Dermis microvascular lymphatic vessel endothelial cell (primary cell): ENCODE measurements around the gene SLC35E2B. TPM values are rescaled to one million over a fixed set of nuclear protein-coding genes. Genes with fewer than 3 reads are reported as not detected.
"Not testable (repeated sequence)": the region's sequence is repeated elsewhere in the genome, so short reads cannot be mapped to it uniquely, and the experiment has no call there.

Experiments used
- DNase-seq, 2 donors: peaks; one replicate each; pipeline versions ENCODE4 v3.0.0 to v3.0.0-alpha.2; 2010; ENCODE audit warnings: low read depth in 2 of 2
- total RNA-seq: library from RNA; depleted of rRNA; stranded (reverse); fragments of >200 nt; gene quantifications from 2 replicates; pipeline ENCODE4 v1.2.1, GENCODE V29; 2014

The SLC35E2B gene
- total RNA-seq, 1 donor from 2014 or later: 15.7 TPM

- no peak for DNase-seq
Observed at GRCh38 chr1:1703796-1704195, 11.2 kb upstream of the SLC35E2B start.

GRCh38 chr1:1702506-1702905 lies 9.9 kb upstream of the SLC35E2B start:
- DNase-seq: not testable (repeated sequence)

- DNase-seq: not testable (repeated sequence)
Observed at GRCh38 chr1:1700557-1700956, 8.0 kb upstream of the SLC35E2B start.

- DNase-seq: not testable (repeated sequence)
Observed at GRCh38 chr1:1700067-1700466, 7.5 kb upstream of the SLC35E2B start.

- not testable (repeated sequence) for DNase-seq
Observed at GRCh38 chr1:1699061-1699460, 6.5 kb upstream of the SLC35E2B start.

GRCh38 chr1:1697358-1698183 lies 5.0 kb upstream of the SLC35E2B start:
- DNase-seq: not testable (repeated sequence)

- DNase-seq: not testable (repeated sequence)
Observed at GRCh38 chr1:1696431-1697357, 4.1 kb upstream of the SLC35E2B start.

GRCh38 chr1:1692324-1692713 lies 276 bp downstream of the SLC35E2B start:
- peak; percentile 25 to 73 for DNase-seq

GRCh38 chr1:1691443-1691842 lies 1.2 kb downstream of the SLC35E2B start:
- DNase-seq: not testable (repeated sequence)

- DNase-seq: not testable (repeated sequence)
Observed at GRCh38 chr1:1689526-1689925, 3.1 kb downstream of the SLC35E2B start.

- DNase-seq: no peak
Observed at GRCh38 chr1:1687846-1688245, 4.7 kb downstream of the SLC35E2B start.

- DNase-seq: no peak
Observed at GRCh38 chr1:1684031-1684681, 8.4 kb downstream of the SLC35E2B start.

GRCh38 chr1:1683104-1683905 lies 9.3 kb downstream of the SLC35E2B start:
- no peak for DNase-seq

- DNase-seq: no peak
Observed at GRCh38 chr1:1680912-1681273, 11.7 kb downstream of the SLC35E2B start.

- no peak for DNase-seq
Observed at GRCh38 chr1:1680031-1680911, 12.3 kb downstream of the SLC35E2B start.

GRCh38 chr1:1678581-1679380 lies 13.8 kb downstream of the SLC35E2B start:
- peak in 1 of 2 donors; percentile 21 for DNase-seq

GRCh38 chr1:1677718-1678580 lies 14.6 kb downstream of the SLC35E2B start:
- DNase-seq: peak in 1 of 2 donors; percentile 53

- DNase-seq: not testable (repeated sequence)
Observed at GRCh38 chr1:1676087-1676486, 16.5 kb downstream of the SLC35E2B start.
